Measurements from ENCODE around the gene SYDE2.
"Not testable (repeated sequence)": the region's sequence is repeated elsewhere in the genome, so short reads cannot be mapped to it uniquely, and the experiment has no call there.

The SYDE2 gene

DNA sequence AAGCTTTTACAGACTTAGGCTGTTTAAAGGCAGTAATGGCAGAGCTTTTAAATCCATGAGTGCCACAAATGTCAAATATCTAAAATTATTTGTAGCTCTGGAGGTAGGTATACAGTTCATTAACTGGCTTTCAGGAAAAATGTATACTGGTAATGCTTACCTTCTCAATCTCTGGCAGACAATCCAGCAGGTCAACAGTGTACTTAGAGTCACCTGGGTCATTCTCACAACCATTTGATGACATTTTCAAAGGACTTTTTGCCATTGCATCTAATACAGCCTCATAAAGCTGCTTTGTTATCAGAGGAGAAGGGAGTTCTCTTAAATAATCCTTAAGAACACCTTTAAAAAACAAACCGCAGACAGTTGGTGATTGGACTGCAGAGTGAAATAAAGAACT, 31.9 kb downstream of the SYDE2 start:
- H3K4me3 ChIP-seq (ENCODE audit: low read length), result no peak overlapping the region
- WGBS, result no CpG with 5 or more reads among the region's 1 CpG
- H3K27me3 ChIP-seq (ENCODE audit: insufficient read depth, low read length), result no peaks in the 10 kb centered on the region
- no peak overlapping the region for H3K9ac ChIP-seq (ENCODE audit: low read depth, low read length)
- no peaks in the 10 kb centered on the region for H3K4me1 ChIP-seq (ENCODE audit: insufficient read depth, low read length)
- H3K9me3 ChIP-seq (ENCODE audit: insufficient read depth, low read depth, low read length), result no peaks in the 10 kb centered on the region
- no peak overlapping the region for H3K27ac ChIP-seq (ENCODE audit: low read depth, low read length)
- H3K36me3 ChIP-seq (ENCODE audit: insufficient read depth, low read length), result peaks cover 25% of the 10 kb centered on the region

DNA sequence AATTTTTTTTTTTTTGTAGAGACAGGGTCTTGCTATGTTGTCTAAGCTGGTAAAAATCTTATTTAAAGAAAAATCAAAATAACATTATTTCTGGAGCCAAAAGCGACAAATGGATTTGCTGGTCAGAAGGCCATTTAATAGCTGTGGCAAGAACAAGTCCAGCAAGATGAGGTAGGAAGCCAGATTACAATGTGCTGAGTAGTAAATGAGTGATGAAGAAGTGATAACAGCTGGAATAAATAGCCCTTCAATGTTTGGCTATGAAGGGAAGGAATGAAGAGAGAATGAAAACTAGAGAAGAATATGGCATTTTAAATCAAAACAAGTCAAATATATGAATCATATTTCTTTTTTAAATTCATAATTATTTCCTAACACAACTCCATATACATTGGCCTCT, 34.5 kb downstream of the SYDE2 start:
- H3K4me1 ChIP-seq (ENCODE audit: insufficient read depth, low read length), result no peaks in the 10 kb centered on the region
- H3K27me3 ChIP-seq (ENCODE audit: insufficient read depth, low read length), result no peaks in the 10 kb centered on the region
- WGBS, result 91% methylated on average over 1 of the region's 1 CpG
- H3K36me3 ChIP-seq (ENCODE audit: insufficient read depth, low read length), result peaks cover 39% of the 10 kb centered on the region
- no peak overlapping the region for H3K27ac ChIP-seq (ENCODE audit: low read depth, low read length)
- no peak overlapping the region for H3K4me3 ChIP-seq (ENCODE audit: low read length)
- H3K9me3 ChIP-seq (ENCODE audit: insufficient read depth, low read depth, low read length), result no peaks in the 10 kb centered on the region
- H3K9ac ChIP-seq (ENCODE audit: low read depth, low read length), result no peak overlapping the region

DNA sequence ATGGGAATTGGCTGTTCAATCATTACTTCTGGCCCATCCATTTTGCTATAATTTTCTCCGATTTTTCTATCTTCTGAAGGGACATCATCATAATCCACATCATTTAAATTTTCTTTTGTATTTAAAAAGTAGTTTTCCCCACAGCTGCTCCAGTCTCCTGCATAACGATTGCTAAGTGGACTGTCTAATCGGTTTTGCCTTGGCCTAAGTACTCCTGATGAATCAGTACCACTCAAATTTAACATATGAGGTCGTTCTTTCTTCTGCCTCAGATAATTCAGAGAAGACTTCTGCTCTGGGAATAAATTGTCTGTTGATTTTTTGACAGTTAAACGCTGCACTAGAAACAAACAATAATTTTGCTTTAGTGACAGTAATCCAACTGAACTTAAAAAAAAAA, 41.9 kb downstream of the SYDE2 start:
- Histone ChIP-seq H3K4me1 (ENCODE audit: insufficient read depth, low read length) (no peaks in the 10 kb centered on the region), H3K27ac (ENCODE audit: low read depth, low read length) (no peak overlapping the region), H3K9me3 (ENCODE audit: insufficient read depth, low read depth, low read length) (no peaks in the 10 kb centered on the region), H3K9ac (ENCODE audit: low read depth, low read length) (no peak overlapping the region), H3K36me3 (ENCODE audit: insufficient read depth, low read length) (peaks cover 15% of the 10 kb centered on the region), H3K4me3 (ENCODE audit: low read length) (no peak overlapping the region), H3K27me3 (ENCODE audit: insufficient read depth, low read length) (no peaks in the 10 kb centered on the region)
- WGBS, result 91% methylated on average over 5 of the region's 5 CpGs

GRCh38 chr1:85157436-85157835, 43.4 kb downstream of the SYDE2 start:
- Histone ChIP-seq H3K9ac (ENCODE audit: low read depth, low read length) (no peak overlapping the region), H3K27me3 (ENCODE audit: insufficient read depth, low read length) (no peaks in the 10 kb centered on the region), H3K36me3 (ENCODE audit: insufficient read depth, low read length) (peaks cover 8% of the 10 kb centered on the region; the same call in 1 of the 2 replicates), H3K4me3 (ENCODE audit: low read length) (no peak overlapping the region), H3K4me1 (ENCODE audit: insufficient read depth, low read length) (0 out of 2 replicates have a peak, but pooled peaks cover 5% of the 10 kb centered on the region), H3K9me3 (ENCODE audit: insufficient read depth, low read depth, low read length) (no peaks in the 10 kb centered on the region), H3K27ac (ENCODE audit: low read depth, low read length) (no peak overlapping the region)

GRCh38 chr1:85153149-85153891, 47.5 kb downstream of the SYDE2 start:
- H3K9ac ChIP-seq (ENCODE audit: low read depth, low read length), result no peak overlapping the region
- H3K4me1 ChIP-seq (ENCODE audit: insufficient read depth, low read length), result peaks cover 16% of the 10 kb centered on the region; the same call in 1 of the 2 replicates
- 44% methylated on average over 3 of the region's 4 CpGs for WGBS
- no peak overlapping the region for H3K27ac ChIP-seq (ENCODE audit: low read depth, low read length)
- no peaks in the 10 kb centered on the region for H3K36me3 ChIP-seq (ENCODE audit: insufficient read depth, low read length)
- no peak overlapping the region for H3K4me3 ChIP-seq (ENCODE audit: low read length)
- no peaks in the 10 kb centered on the region for H3K27me3 ChIP-seq (ENCODE audit: insufficient read depth, low read length)
- no peaks in the 10 kb centered on the region for H3K9me3 ChIP-seq (ENCODE audit: insufficient read depth, low read depth, low read length)

DNA sequence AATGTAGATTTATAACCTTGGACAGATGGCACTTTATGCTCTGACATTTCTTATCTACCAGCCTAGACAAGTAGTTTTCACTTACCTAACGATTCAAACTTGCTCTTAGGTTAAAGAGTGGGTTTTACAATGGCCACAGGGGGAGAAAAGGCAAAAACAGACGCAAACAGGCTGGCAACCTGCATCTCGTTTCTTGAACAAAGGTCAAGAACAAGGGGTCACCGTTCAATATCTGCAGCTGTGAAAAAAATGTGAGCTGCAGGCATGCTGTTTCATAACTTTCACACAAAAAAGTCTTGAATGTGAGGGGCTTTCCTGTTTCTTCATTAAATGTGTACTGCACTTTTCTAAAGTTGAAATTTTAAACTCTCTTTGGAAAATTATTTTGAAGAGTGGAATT, 49.4 kb downstream of the SYDE2 start:
- WGBS, result 86% methylated on average over 4 of the region's 4 CpGs
- Histone ChIP-seq H3K9ac (ENCODE audit: low read depth, low read length) (no peak overlapping the region), H3K27ac (ENCODE audit: low read depth, low read length) (no peak overlapping the region), H3K9me3 (ENCODE audit: insufficient read depth, low read depth, low read length) (no peaks in the 10 kb centered on the region), H3K4me3 (ENCODE audit: low read length) (no peak overlapping the region), H3K4me1 (ENCODE audit: insufficient read depth, low read length) (peaks cover 23% of the 10 kb centered on the region; the same call in 1 of the 2 replicates), H3K27me3 (ENCODE audit: insufficient read depth, low read length) (no peaks in the 10 kb centered on the region), H3K36me3 (ENCODE audit: insufficient read depth, low read length) (no peaks in the 10 kb centered on the region)

- 85% methylated on average over 2 of the region's 2 CpGs for WGBS
- Histone ChIP-seq H3K27me3 (ENCODE audit: insufficient read depth, low read length) (no peaks in the 10 kb centered on the region), H3K9me3 (ENCODE audit: insufficient read depth, low read depth, low read length) (no peaks in the 10 kb centered on the region), H3K36me3 (ENCODE audit: insufficient read depth, low read length) (no peaks in the 10 kb centered on the region), H3K9ac (ENCODE audit: low read depth, low read length) (no peak overlapping the region), H3K27ac (ENCODE audit: low read depth, low read length) (no peak overlapping the region), H3K4me3 (ENCODE audit: low read length) (no peak overlapping the region), H3K4me1 (ENCODE audit: insufficient read depth, low read length) (peaks cover 33% of the 10 kb centered on the region)
These were observed 51.0 kb downstream of the SYDE2 start for GRCh38 chr1:85149805-85150204.

GRCh38 chr1:85148524-85149250, 52.1 kb downstream of the SYDE2 start:
- H3K27me3 ChIP-seq (ENCODE audit: insufficient read depth, low read length), result no peaks in the 10 kb centered on the region
- no peak overlapping the region for H3K9ac ChIP-seq (ENCODE audit: low read depth, low read length)
- no peaks in the 10 kb centered on the region for H3K36me3 ChIP-seq (ENCODE audit: insufficient read depth, low read length)
- no peak overlapping the region for H3K27ac ChIP-seq (ENCODE audit: low read depth, low read length)
- H3K4me3 ChIP-seq (ENCODE audit: low read length), result no peak overlapping the region
- no peaks in the 10 kb centered on the region for H3K9me3 ChIP-seq (ENCODE audit: insufficient read depth, low read depth, low read length)
- H3K4me1 ChIP-seq (ENCODE audit: insufficient read depth, low read length), result peaks cover 44% of the 10 kb centered on the region

DNA sequence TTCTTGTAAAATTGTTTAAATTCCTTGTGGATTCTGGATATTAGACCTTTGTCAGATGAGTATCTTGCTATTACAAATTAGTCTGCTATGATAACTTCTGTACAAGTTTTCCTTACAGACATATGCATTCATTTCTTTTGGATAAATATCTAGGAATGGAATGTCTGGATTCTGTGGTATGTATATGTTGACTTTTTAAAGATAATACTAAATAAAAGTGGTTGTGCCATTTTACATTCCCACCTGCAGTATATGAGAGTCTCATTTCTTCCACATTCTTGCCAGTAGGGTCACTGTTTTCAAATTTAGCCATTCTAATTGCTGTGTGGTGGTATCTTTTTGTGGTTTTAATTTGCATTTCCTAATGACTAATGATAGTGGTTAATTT, 53.9 kb downstream of the SYDE2 start:
- H3K27me3 ChIP-seq (ENCODE audit: insufficient read depth, low read length), result no peaks in the 10 kb centered on the region
- no peak overlapping the region for H3K4me3 ChIP-seq (ENCODE audit: low read length)
- H3K27ac ChIP-seq (ENCODE audit: low read depth, low read length), result no peak overlapping the region
- H3K9me3 ChIP-seq (ENCODE audit: insufficient read depth, low read depth, low read length), result no peaks in the 10 kb centered on the region
- H3K36me3 ChIP-seq (ENCODE audit: insufficient read depth, low read length), result no peaks in the 10 kb centered on the region
- no peak overlapping the region for H3K9ac ChIP-seq (ENCODE audit: low read depth, low read length)
- H3K4me1 ChIP-seq (ENCODE audit: insufficient read depth, low read length), result peaks cover 39% of the 10 kb centered on the region

DNA sequence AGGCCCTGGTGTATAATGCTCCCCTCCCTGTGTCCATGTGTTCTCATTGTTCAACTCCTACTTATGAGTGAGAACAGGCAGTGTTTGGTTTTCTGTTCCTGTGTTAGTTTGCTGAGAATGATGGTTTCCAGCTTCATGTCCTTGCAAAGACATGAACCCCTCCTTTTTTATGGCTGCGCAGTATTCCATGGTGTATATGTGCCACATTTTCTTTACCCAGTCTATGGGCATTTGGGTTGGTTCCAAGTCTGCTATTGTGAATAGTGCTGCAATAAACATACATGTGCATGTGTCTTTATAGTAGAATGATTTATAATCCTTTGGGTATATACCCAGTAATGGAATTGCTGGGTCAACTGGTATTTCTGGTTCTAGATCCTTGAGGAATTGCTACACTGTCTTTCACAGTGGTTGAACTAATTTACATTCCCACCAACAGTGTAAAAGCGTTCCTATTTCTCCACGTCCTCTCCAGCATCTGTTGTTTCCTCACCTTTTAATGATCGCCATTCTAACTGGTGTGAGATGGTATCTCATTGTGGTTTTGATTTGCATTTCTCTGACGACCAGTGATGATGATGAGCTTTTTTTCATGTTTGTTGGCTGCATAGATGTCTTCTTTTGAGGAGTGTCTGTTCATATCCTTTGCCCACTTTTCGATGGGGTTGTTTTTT, 54.4 kb downstream of the SYDE2 start:
- H3K27ac ChIP-seq (ENCODE audit: low read depth, low read length); H3K27me3 ChIP-seq (ENCODE audit: insufficient read depth, low read length); H3K36me3 ChIP-seq (ENCODE audit: insufficient read depth, low read length); H3K9ac ChIP-seq (ENCODE audit: low read depth, low read length); H3K4me3 ChIP-seq (ENCODE audit: low read length); H3K9me3 ChIP-seq (ENCODE audit: insufficient read depth, low read depth, low read length): not testable (repeated sequence)
- 86% methylated on average over 6 of the region's 6 CpGs for WGBS
- H3K4me1 ChIP-seq (ENCODE audit: insufficient read depth, low read length), result peaks cover 39% of the 10 kb centered on the region

DNA sequence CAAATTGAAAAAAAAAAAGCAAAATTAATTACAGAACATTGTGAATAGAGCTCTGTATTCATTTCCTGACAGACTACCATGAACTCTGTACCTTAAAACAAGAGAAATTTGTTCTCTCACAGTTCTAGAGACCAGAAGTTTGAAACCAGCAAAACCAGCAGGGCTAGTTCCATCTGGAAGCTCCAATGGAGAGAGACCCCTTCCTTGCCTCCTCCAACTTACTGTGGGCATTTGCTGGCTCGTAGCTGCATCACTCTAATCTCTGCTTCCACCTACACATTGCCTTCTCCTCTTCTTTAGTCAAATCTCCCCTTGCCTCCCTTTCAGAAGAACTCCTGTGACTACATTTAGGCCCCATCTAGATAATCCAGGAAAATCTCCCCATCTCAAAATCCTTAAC, 56.5 kb downstream of the SYDE2 start:
- Histone ChIP-seq H3K36me3 (ENCODE audit: insufficient read depth, low read length) (no peaks in the 10 kb centered on the region), H3K4me1 (ENCODE audit: insufficient read depth, low read length) (peaks cover 37% of the 10 kb centered on the region), H3K4me3 (ENCODE audit: low read length) (no peak overlapping the region), H3K27ac (ENCODE audit: low read depth, low read length) (peak overlapping the region; percentile 36; the same call in 1 of the 2 replicates), H3K27me3 (ENCODE audit: insufficient read depth, low read length) (no peaks in the 10 kb centered on the region), H3K9ac (ENCODE audit: low read depth, low read length) (no peak overlapping the region), H3K9me3 (ENCODE audit: insufficient read depth, low read depth, low read length) (no peaks in the 10 kb centered on the region)
- 72% methylated on average over 1 of the region's 1 CpG for whole genome bisulfite sequencing
